IPS-18a (cell line): ENCODE measurements around the gene ENPP7.

Source experiments
- H3K27ac ChIP-seq: one replicate; pipeline ENCODE4 v1.5.1; 2013; ENCODE audit warnings: low read length
- H3K27me3 ChIP-seq: one replicate; pipeline ENCODE4 v1.6.1; 2013; ENCODE audit warnings: mild to moderate bottlenecking, low read length; ENCODE audit not compliant: control insufficient read depth, insufficient read depth
- H3K36me3 ChIP-seq: one replicate; pipeline ENCODE4 v1.6.1; 2013; ENCODE audit warnings: low read depth, low read length; ENCODE audit not compliant: control insufficient read depth
- H3K4me1 ChIP-seq: one replicate; pipeline ENCODE4 v1.6.1; 2013; ENCODE audit warnings: low read depth, low read length; ENCODE audit not compliant: control insufficient read depth
- H3K4me3 ChIP-seq: one replicate; pipeline ENCODE4 v1.5.1; 2013; ENCODE audit warnings: low read length
- H3K9ac ChIP-seq: one replicate; pipeline ENCODE4 v1.6.1; 2013; ENCODE audit warnings: mild to moderate bottlenecking, low read length, moderate library complexity
- H3K9me3 ChIP-seq: one replicate; pipeline ENCODE4 v1.6.1; 2013; ENCODE audit warnings: low read depth, low read length; ENCODE audit not compliant: control insufficient read depth

ENPP7 gene

DNA sequence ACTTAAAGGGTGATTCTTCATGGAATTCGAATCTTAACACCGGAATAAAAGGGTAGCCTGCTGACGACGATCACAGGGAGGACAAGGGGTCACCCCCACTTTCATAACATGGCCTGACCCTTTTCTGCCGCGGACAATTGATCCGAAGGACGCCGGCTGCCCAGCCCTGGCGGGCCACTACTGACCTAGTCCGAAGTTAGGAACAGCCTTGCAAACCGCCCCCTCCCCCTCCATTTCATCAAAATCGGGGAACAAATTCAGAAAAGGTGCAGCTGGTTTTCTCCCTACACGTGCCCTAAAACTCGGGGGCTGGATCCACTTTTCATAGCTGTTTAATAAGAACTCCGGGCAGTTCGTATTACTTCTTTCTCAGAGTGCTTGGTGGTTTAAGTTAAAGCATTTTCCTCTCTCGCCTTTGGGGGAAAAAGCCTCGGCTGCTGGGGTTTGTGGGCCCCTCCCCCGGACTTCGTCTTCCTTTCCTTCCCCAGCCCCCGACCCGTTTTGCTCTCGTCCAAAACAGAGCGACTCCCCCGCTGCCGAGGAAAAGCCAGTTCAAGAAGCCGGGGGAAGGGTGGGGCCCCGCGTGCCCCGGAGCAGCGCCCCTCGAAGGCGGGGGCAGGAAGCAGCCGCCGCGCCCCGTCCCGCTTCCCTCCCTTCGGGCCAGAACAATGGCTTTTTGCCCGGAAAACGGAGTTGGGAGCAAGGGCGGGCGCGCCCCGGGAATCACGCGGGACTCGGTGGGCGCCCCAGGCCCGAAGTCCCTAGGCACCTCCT is 46.6 kb downstream of the ENPP7 start:
- Histone ChIP-seq H3K27me3 (peaks cover 24% of the 10 kb centered on the region), H3K27ac (peak overlapping the region; percentile 61), H3K9ac (peak overlapping the region; percentile 79), H3K4me3 (peak overlapping the region; percentile 68), H3K4me1 (peaks cover 17% of the 10 kb centered on the region), H3K36me3 (peaks cover 28% of the 10 kb centered on the region), H3K9me3 (no peaks in the 10 kb centered on the region)

DNA sequence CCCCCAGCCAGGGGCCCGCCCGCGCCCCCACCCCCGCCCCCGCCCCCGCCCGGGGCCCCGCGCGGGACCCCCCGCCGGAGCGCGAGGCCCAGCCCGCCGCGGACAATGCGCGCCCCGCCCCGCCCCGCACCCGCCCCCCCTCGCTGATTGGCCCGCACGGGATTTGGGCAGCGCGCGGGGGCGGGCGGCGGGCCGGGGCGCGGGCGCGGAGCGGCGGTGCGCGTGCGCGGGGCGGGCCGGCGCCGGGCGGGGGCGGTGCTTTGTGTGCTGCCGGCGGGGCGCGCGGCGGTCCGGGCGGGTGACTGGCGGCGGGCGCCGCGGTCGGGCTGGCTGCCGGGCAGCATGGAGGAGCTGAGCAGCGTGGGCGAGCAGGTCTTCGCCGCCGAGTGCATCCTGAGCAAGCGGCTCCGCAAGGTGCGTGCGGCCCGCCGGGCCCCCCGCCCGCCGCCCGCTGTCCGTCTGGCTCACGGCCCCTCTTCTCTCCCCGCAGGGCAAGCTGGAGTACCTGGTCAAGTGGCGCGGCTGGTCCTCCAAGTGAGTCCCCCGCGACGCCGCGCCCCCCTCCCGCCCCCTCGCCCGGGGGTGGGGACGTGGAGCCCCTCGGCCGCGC is 47.3 kb downstream of the ENPP7 start, which contains the start of gene CBX2:
TSS of gene CBX2 (plus strand) at position 255 of the 610 bp plus-strand sequence. CDS start at position 343, 88 bp downstream.
- H3K27ac ChIP-seq, result peak within 1 kb of the TSS; percentile 61
- H3K9ac ChIP-seq, result peak within 1 kb of the TSS; percentile 81
- H3K36me3 ChIP-seq, result peaks cover 35% of the 10 kb centered on the region
- peak within 1 kb of the TSS; percentile 82 for H3K4me3 ChIP-seq
- peaks cover 17% of the 10 kb centered on the region for H3K4me1 ChIP-seq
- H3K9me3 ChIP-seq, result no peaks in the 10 kb centered on the region
- peaks cover 24% of the 10 kb centered on the region for H3K27me3 ChIP-seq

DNA sequence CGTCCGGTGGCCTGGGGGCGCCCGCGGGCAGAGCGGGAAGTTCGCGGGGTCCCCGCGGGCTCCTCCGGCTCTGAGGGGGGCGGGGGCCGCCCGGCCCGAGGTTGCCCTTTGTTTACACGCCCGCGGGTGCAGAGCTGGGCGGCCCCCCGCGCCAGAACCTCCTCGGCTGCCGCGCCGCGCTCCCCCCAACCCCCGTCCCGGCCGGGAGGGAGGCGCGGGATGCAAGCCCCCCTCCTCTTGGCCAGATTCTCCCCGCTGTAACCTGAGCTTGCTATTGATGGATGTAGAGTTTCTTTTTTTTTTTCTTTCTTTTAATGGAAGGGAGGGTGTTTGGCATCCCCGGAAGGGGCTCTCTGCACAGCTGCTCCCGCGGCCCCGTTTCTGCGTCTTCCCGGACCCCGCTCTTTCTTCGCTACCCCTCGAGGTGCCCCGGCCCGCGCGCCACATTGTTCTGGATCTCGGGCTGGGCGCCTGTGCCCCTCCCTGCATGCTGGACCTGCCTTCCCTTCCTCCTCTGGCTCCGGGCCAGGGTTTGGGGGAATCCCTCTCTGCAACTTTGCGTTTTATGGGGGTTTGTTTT is 47.9 kb downstream of the ENPP7 start:
- Histone ChIP-seq H3K4me1 (peaks cover 17% of the 10 kb centered on the region), H3K27ac (no peak overlapping the region), H3K9ac (peak overlapping the region; percentile 81), H3K36me3 (peaks cover 39% of the 10 kb centered on the region), H3K27me3 (peaks cover 24% of the 10 kb centered on the region), H3K4me3 (peak overlapping the region; percentile 82), H3K9me3 (no peaks in the 10 kb centered on the region)

DNA sequence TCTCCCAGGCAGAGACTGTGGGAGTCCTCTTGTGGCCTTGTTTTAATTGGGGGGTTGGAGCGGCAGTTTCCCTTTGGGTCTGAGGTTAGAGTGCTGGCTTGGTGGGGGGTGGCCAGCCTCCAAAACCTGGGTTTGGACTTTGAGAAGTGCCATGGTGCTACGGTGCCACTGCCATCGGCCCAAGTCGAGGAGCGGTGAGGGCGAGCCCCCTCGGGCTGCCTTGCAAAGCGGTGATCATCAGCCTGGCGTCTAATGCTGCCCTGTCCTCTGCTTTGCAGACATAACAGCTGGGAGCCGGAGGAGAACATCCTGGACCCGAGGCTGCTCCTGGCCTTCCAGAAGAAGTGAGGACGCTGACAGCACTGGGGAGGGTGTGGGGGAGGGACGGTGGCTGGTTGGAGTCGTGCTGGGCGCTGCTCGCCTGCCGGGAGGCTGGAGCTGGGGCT is 48.4 kb downstream of the ENPP7 start:
- Histone ChIP-seq H3K27me3 (peaks cover 24% of the 10 kb centered on the region), H3K36me3 (peaks cover 44% of the 10 kb centered on the region), H3K9ac (peak overlapping the region; percentile 81), H3K4me3 (peak overlapping the region; percentile 82), H3K9me3 (no peaks in the 10 kb centered on the region), H3K27ac (no peak overlapping the region), H3K4me1 (peaks cover 17% of the 10 kb centered on the region)

DNA sequence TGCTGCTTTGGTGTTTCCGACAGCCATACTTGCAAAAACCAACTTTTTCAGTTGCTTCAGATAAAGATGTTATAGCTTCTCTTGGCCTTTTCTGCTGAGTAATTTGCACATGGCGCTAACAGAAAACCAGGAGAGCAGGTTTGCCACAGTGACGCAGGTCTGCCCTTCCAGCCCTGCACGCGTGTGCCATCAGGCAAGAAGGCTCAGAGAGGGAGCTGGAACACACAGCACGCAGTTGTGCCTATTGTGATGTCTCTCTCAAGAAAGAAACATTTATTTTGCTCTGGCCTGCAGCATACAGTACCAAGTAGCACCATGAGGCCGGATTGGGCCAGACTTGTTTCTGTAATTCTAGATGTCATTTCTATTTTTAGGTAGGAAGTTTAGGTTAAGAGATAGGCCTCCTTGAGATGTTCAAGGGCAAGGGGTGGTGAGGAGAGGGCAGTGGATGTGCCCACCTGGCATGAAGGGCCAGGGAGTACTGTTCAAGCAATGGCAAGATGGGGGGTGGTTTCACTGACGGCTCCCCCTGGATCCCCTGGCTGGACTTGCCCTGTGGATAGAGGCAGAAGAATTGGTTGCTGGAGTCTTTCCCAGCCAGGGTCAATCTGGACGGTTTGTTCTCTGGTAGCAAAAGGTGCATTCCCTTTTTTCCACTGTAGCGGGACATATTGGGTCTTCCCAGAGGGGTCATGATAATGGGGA is 49.1 kb downstream of the ENPP7 start:
- H3K4me1 ChIP-seq, result peaks cover 17% of the 10 kb centered on the region
- H3K27ac ChIP-seq, result no peak overlapping the region
- H3K9ac ChIP-seq, result no peak overlapping the region
- H3K9me3 ChIP-seq, result no peaks in the 10 kb centered on the region
- peaks cover 22% of the 10 kb centered on the region for H3K27me3 ChIP-seq
- peaks cover 51% of the 10 kb centered on the region for H3K36me3 ChIP-seq
- peak overlapping the region; percentile 82 for H3K4me3 ChIP-seq

DNA sequence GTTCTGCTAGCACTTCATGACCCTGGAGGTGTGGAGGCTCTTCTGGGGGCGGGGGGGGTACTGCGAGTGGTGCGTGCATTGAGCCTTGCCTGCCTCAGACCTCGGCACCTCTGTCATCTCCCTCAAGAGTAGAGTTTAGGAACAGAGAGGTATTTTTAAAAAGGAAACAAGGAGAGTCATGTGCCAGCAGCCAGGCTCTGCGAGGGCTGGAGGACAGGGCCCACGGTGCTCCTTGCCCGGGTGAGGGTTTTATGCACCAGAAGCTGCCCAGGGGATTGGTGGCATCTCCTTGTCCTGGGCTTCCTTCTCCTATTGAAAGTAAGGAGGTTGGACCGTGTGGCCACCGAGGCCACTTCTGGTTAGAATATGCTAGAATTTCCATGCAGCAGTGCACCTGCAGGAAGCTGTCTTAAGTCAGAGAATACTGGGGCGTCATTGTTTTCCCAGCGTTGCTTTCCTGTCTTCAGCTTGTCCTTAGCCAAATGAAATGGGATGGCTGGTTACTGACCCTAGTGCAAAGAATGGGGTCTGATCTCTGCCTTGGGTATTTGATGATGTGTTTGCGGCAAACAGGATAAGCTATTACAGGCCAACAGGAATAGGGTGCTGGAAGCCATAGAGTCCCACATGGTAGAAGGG is 50.4 kb downstream of the ENPP7 start:
- Histone ChIP-seq H3K4me3 (no peak overlapping the region), H3K36me3 (peaks cover 57% of the 10 kb centered on the region)

DNA sequence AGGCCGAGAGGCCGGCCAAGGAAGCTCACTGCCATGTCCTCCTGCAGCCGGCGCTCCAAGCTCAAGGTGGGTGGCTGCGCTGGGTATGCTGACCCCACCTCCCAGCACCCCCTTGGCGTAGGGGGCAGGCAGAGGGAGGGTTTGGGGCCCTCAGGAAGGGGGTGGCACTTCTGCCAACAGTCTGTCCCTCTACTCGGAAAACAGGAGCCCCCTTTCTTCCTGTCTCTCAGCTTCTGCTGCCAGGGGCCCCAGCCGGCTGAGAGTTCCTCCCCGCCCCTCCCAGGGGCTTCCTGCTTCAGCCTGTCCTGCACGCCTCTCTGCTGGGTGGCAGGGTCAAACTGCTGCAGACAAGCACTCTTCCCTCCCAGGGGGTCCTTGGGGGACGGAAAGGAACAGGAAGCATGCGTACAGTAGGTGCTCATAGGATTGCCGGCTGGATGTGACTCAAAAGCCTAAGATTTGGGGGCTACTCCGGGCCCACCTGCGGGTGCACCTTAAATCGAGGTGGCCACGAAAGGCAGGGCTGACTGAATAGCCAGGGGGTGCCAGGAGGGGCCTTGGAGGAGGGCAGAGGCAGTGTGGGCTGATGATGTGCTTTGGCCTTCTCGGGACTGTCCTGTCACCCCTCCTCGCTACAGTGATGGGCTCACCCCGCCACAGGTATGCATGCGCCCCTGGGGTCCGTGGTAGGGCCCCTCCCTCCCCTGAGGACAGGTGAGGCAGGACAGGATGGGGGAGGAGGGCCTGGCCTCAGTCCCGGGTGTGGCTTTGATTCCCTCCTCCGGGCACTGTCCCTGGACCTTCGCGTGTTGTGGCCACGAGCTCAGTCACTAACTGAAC is 51.2 kb downstream of the ENPP7 start:
- Histone ChIP-seq H3K27ac (no peak overlapping the region), H3K9ac (no peak overlapping the region), H3K4me1 (peaks cover 6% of the 10 kb centered on the region), H3K27me3 (peaks cover 10% of the 10 kb centered on the region), H3K4me3 (no peak overlapping the region), H3K9me3 (no peaks in the 10 kb centered on the region), H3K36me3 (peaks cover 57% of the 10 kb centered on the region)

More for the DNA sequence above, 50.4 kb downstream of the ENPP7 start:
- Histone ChIP-seq H3K27ac (no peak overlapping the region), H3K9ac (no peak overlapping the region), H3K27me3 (peaks cover 10% of the 10 kb centered on the region), H3K4me1 (peaks cover 15% of the 10 kb centered on the region), H3K9me3 (no peaks in the 10 kb centered on the region)

DNA sequence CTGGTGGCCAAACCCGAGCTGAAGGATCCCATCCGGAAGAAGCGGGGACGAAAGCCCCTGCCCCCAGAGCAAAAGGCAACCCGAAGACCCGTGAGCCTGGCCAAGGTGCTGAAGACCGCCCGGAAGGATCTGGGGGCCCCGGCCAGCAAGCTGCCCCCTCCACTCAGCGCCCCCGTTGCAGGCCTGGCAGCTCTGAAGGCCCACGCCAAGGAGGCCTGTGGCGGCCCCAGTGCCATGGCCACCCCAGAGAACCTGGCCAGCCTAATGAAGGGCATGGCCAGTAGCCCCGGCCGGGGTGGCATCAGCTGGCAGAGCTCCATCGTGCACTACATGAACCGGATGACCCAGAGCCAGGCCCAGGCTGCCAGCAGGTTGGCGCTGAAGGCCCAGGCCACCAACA is 53.1 kb downstream of the ENPP7 start:
- Histone ChIP-seq H3K4me1 (peaks cover 11% of the 10 kb centered on the region), H3K27me3 (peaks cover 28% of the 10 kb centered on the region), H3K36me3 (peaks cover 57% of the 10 kb centered on the region), H3K9me3 (no peaks in the 10 kb centered on the region), H3K9ac (no peak overlapping the region), H3K4me3 (no peak overlapping the region), H3K27ac (no peak overlapping the region)

DNA sequence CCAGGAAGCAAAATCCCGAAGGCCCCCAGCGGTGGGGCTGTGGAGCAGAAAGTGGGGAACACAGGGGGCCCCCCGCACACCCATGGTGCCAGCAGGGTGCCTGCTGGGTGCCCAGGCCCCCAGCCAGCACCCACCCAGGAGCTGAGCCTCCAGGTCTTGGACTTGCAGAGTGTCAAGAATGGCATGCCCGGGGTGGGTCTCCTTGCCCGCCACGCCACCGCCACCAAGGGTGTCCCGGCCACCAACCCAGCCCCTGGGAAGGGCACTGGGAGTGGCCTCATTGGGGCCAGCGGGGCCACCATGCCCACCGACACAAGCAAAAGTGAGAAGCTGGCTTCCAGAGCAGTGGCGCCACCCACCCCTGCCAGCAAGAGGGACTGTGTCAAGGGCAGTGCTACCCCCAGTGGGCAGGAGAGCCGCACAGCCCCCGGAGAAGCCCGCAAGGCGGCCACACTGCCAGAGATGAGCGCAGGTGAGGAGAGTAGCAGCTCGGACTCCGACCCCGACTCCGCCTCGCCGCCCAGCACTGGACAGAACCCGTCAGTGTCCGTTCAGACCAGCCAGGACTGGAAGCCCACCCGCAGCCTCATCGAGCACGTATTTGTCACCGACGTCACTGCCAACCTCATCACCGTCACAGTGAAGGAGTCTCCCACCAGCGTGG is 53.7 kb downstream of the ENPP7 start:
- H3K27me3 ChIP-seq, result peaks cover 34% of the 10 kb centered on the region
- H3K27ac ChIP-seq, result no peak overlapping the region
- H3K9me3 ChIP-seq, result no peaks in the 10 kb centered on the region
- H3K4me3 ChIP-seq, result no peak overlapping the region
- peaks cover 14% of the 10 kb centered on the region for H3K4me1 ChIP-seq
- no peak overlapping the region for H3K9ac ChIP-seq
- peaks cover 55% of the 10 kb centered on the region for H3K36me3 ChIP-seq
